A673 (cell line): ENCODE measurements around the gene THBS2.

Experiments
- EZH2 ChIP-seq: fragments of 200-600 bp; sonication (generic); IDR thresholded peaks from 2 replicates; pipeline ENCODE4 v1.6.1; 2017; ENCODE audit warnings: borderline replicate concordance, low read depth, mild to moderate bottlenecking, mixed read lengths, antibody characterized with exemption, low read length; ENCODE audit not compliant: poor library complexity, severe bottlenecking
- TF ChIP-seq, protein P1 (sequence below): fragments of 300-800, 200-600 bp; sonication (generic); conservative IDR thresholded peaks from 2 replicates; pipeline ENCODE4 v1.5.1; 2017; ENCODE audit warnings: low read depth, mild to moderate bottlenecking, antibody characterized with exemption, low read length, moderate library complexity, mixed read lengths

- TF ChIP-seq, protein P1, sequence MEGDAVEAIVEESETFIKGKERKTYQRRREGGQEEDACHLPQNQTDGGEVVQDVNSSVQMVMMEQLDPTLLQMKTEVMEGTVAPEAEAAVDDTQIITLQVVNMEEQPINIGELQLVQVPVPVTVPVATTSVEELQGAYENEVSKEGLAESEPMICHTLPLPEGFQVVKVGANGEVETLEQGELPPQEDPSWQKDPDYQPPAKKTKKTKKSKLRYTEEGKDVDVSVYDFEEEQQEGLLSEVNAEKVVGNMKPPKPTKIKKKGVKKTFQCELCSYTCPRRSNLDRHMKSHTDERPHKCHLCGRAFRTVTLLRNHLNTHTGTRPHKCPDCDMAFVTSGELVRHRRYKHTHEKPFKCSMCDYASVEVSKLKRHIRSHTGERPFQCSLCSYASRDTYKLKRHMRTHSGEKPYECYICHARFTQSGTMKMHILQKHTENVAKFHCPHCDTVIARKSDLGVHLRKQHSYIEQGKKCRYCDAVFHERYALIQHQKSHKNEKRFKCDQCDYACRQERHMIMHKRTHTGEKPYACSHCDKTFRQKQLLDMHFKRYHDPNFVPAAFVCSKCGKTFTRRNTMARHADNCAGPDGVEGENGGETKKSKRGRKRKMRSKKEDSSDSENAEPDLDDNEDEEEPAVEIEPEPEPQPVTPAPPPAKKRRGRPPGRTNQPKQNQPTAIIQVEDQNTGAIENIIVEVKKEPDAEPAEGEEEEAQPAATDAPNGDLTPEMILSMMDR: no peak
- TF ChIP-seq EZH2: no peak
Observed at GRCh38 chr6:169286961-169287360, 33.3 kb upstream of the THBS2 start.
